AG10803 (cell line): Measurements from ENCODE around the gene SRD5A1.
A peak's percentile ranks its signal among the peaks of the same experiment; 100 is the strongest.

Experiments
- DNase-seq: peaks from one replicate; pipeline ENCODE4 v3.0.0; 2010; ENCODE audit warnings: low read depth
- H3K4me3 ChIP-seq: 2 replicates; pipeline ENCODE4 v1.5.1; 2011; ENCODE audit warnings: mild to moderate bottlenecking, low read length, control low read depth
- CTCF ChIP-seq: conservative IDR thresholded peaks from 2 replicates; pipeline ENCODE4 v1.5.1; 2011; ENCODE audit warnings: mild to moderate bottlenecking, low read length, control low read depth, inconsistent platforms

Gene SRD5A1

GRCh38 chr5:6723122-6723815, 90.0 kb downstream of the SRD5A1 start:
- no peak for TF ChIP-seq CTCF
- DNase-seq: peak; percentile 12
- no peak overlapping the region for H3K4me3 ChIP-seq

- H3K4me3 ChIP-seq: no peak overlapping the region
- DNase-seq: no peak
- no peak for TF ChIP-seq CTCF
Measured at GRCh38 chr5:6723816-6724300, 90.6 kb downstream of the SRD5A1 start.
